ENCODE data around the gene ZNF93. TPM values are rescaled to one million over a fixed set of nuclear protein-coding genes. Genes with fewer than 3 reads are reported as not detected.

The ZNF93 gene
- total and polyA plus RNA-seq, 2 of the 13 experiments (the other 11 are each of a cell fraction or from before 2014, with no cell fraction given), result 0.49 to 0.66 TPM

- H3K9ac ChIP-seq (ENCODE audit: insufficient read depth, low read depth, low read length), result no peak overlapping the region
- no peak overlapping the region for H3K4me2 ChIP-seq (ENCODE audit: low read depth, low read length)
- no peaks in the 10 kb centered on the region for H3K4me1 ChIP-seq (ENCODE audit: insufficient read depth, low read length)
- WGBS (ENCODE audit: low lambda C conversion rate), result 7% methylated on average over 1 of the region's 1 CpG
- no peak for TF ChIP-seq KLF16 (CRISPR knock-in tag; IDR thresholded peaks at IDR 0.05)
- no peak for TF ChIP-seq ZNF597 (CRISPR knock-in tag; IDR thresholded peaks at IDR 0.05)
- TF ChIP-seq MEIS2 (CRISPR knock-in tag; IDR thresholded peaks at IDR 0.05), result no peak
- TF ChIP-seq SP5 (CRISPR knock-in tag; IDR thresholded peaks at IDR 0.05; ENCODE audit: borderline replicate concordance, low read depth), result no peak
- TF ChIP-seq ZNF615 (CRISPR knock-in tag; IDR thresholded peaks at IDR 0.05; ENCODE audit: borderline replicate concordance), result no peak
- no peak for TF ChIP-seq ZC3H4 (CRISPR knock-in tag; IDR thresholded peaks at IDR 0.05; ENCODE audit: borderline replicate concordance)
- TF ChIP-seq ZNF619 (CRISPR knock-in tag; IDR thresholded peaks at IDR 0.05), result no peak
- no peak for TF ChIP-seq MIER2 (CRISPR knock-in tag; IDR thresholded peaks at IDR 0.05)
- TF ChIP-seq NFATC3 (CRISPR knock-in tag; IDR thresholded peaks at IDR 0.05), result no peak
- TF ChIP-seq ZNF879 (CRISPR knock-in tag; IDR thresholded peaks at IDR 0.05), result no peak
- no peak for TF ChIP-seq ZSCAN12 (CRISPR knock-in tag; IDR thresholded peaks at IDR 0.05)
- TF ChIP-seq MTA3 (CRISPR knock-in tag; IDR thresholded peaks at IDR 0.05), result no peak
- BruUV-seq (replicated peaks), result no TSS peak
- intact Hi-C loops (cut with micrococcal nuclease; ENCODE audit: unreplicated experiment), result no loop called here
- no peaks in the 10 kb centered on the region for H3K36me3 ChIP-seq (replicated peaks in 1 of 2; ENCODE audit: control insufficient read depth in 1 of 2, insufficient read depth in 2 of 2, low read length in 2 of 2)
- no peak for FAIRE-seq
- ATAC-seq, result no peak
- CTCF ChIA-PET (ENCODE audit: low intra/inter-chr PET ratio, low total read pairs), result no interaction called here
- H2AFZ ChIP-seq (ENCODE audit: low read length), result no peak overlapping the region
- peaks cover 12% of the 10 kb centered on the region for H3K9me3 ChIP-seq (ENCODE audit: low read length)
- H4K20me1 ChIP-seq (ENCODE audit: insufficient read depth, low read length), result no peaks in the 10 kb centered on the region
- no peak overlapping the region for H3K4me3 ChIP-seq (replicated peaks in 1 of 3; ENCODE audit: insufficient read depth in 1 of 3, low read depth in 2 of 3, low read length in 3 of 3)
- DNase-seq (ENCODE audit: low spot score), result no peak
- no peak overlapping the region for H3K27ac ChIP-seq (ENCODE audit: extremely low read length, insufficient read depth, low read length)
- in situ Hi-C loops (cut with HindIII; ENCODE audit: extremely low pct_ligation_motif_present, low pct_unique_long_range_greater_than_20kb), result no loop called here
- H3K79me2 ChIP-seq (ENCODE audit: insufficient read depth, low read length), result no peaks in the 10 kb centered on the region
- H3K27me3 ChIP-seq (ENCODE audit: control insufficient read depth in 1 of 2, insufficient read depth in 2 of 2, low read length in 2 of 2), result no peaks in the 10 kb centered on the region
- POLR2A ChIA-PET, result no interaction called here
Measured at GRCh38 chr19:19911150-19911549, 10.4 kb downstream of the ZNF93 start.

All from HepG2 (cell line).